ENCODE results near the gene ETV7. TPM values are rescaled to one million over a fixed set of nuclear protein-coding genes. Genes with fewer than 3 reads are reported as not detected.

Gene ETV7
- total RNA-seq, 6 experiments from 2014 or later: 0.20 to 0.32 (median 0.24) TPM; not detected in 2

DNA sequence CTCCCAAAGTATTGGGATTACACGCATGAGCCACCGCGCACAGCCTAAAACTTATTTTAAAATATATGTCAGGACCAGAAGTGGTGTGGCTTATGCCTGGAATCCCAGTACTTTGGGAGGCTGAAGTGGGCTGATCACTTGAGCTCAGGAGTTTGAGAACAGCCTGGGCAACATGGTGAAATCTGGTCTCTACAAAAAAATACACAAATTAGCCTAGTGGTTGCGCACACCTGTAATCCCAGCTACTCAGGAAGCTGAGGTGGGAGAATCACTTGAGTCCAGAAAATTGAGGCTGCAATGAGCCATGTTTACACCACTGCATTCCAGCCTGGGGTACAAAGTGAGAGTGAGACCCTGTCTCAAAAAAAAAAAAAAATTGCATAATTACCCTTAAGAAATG is 41.4 kb upstream of the ETV7 start:
- Mint-ChIP-seq H3K4me3 (no peak overlapping the region), H3K36me3 (ENCODE audit: low read depth) (peaks cover 6% of the 10 kb centered on the region), H3K27ac (no peak overlapping the region), H3K4me1 (ENCODE audit: low read depth) (peaks cover 51% of the 10 kb centered on the region), H3K27me3 (ENCODE audit: insufficient read depth) (no peaks in the 10 kb centered on the region), H3K9me3 (peaks cover 6% of the 10 kb centered on the region; the same call in 1 of the 2 replicates)
- no peak for DNase-seq
- TF ChIP-seq, protein P1, sequence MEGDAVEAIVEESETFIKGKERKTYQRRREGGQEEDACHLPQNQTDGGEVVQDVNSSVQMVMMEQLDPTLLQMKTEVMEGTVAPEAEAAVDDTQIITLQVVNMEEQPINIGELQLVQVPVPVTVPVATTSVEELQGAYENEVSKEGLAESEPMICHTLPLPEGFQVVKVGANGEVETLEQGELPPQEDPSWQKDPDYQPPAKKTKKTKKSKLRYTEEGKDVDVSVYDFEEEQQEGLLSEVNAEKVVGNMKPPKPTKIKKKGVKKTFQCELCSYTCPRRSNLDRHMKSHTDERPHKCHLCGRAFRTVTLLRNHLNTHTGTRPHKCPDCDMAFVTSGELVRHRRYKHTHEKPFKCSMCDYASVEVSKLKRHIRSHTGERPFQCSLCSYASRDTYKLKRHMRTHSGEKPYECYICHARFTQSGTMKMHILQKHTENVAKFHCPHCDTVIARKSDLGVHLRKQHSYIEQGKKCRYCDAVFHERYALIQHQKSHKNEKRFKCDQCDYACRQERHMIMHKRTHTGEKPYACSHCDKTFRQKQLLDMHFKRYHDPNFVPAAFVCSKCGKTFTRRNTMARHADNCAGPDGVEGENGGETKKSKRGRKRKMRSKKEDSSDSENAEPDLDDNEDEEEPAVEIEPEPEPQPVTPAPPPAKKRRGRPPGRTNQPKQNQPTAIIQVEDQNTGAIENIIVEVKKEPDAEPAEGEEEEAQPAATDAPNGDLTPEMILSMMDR (IDR thresholded peaks at IDR 0.05): peak; percentile 52

DNA sequence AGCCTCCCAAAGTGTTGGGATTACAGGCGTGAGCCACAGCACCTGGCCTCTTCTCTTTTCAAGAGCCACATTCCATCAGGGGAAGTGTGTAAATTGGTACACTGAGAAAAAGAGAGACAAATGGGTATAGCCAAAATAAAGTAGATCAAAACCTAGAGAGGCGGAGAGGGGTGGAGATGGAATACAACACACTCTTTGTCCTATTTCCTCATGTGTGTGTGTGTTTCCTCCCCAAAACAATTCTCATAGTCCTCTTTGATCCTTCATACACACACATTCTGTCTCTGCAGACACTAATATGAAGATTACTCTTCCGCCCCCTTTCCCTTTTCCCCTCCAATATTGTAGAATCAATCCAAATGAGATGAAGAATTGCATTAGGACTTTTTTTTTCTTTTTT is 39.2 kb upstream of the ETV7 start:
- TF ChIP-seq, protein P1 (IDR thresholded peaks at IDR 0.05): no peak
- no peak for DNase-seq
- Mint-ChIP-seq H3K27me3 (ENCODE audit: insufficient read depth) (no peaks in the 10 kb centered on the region), H3K36me3 (ENCODE audit: low read depth) (no peaks in the 10 kb centered on the region), H3K4me3 (no peak overlapping the region), H3K27ac (no peak overlapping the region), H3K9me3 (no peaks in the 10 kb centered on the region), H3K4me1 (ENCODE audit: low read depth) (peaks cover 48% of the 10 kb centered on the region)

DNA sequence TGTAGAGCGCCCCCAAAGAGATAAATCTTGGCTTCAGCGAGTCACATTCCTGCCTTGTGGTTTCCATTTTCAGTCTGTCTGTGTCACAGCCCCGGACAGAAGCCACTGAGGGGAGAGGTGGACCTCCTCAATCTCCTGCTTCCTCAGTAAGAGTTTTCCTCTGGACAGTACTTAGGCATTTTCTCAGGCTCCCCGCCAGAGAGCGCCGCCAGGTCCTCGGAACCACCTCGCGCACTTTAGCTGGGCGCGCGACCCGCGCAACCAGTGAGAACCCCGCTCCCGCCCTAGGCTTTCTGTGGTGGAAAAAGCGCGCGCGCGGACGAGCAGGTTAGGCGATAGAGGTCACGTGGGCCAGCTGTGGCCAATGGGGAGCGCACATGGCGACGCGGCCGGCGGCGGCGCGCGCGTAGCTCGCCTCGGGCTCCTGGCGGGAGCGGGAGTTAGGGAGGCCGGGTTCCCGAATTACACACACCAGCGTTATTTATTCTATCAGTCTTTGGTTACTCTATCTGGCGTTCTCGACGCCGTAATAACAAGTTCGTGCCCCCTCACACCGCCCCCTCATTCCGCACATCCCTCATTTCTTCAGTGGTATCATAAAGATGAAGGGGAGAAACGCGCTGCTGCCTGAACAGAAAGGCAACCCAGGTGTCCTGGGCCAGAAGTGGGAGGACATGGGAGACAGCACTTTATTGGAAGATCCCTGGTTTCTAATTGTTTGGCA is 35.8 kb upstream of the ETV7 start:
- peaks cover 30% of the 10 kb centered on the region for H3K4me1 Mint-ChIP-seq (ENCODE audit: low read depth)
- H3K27me3 Mint-ChIP-seq (ENCODE audit: insufficient read depth): no peaks in the 10 kb centered on the region
- TF ChIP-seq, protein P1 (IDR thresholded peaks at IDR 0.05): peak; percentile 81
- no peaks in the 10 kb centered on the region for H3K9me3 Mint-ChIP-seq
- peak; percentile 98 for DNase-seq
- H3K27ac Mint-ChIP-seq: peak overlapping the region; percentile 77
- H3K4me3 Mint-ChIP-seq: peak overlapping the region; percentile 84
- no peaks in the 10 kb centered on the region for H3K36me3 Mint-ChIP-seq (ENCODE audit: low read depth)

DNA sequence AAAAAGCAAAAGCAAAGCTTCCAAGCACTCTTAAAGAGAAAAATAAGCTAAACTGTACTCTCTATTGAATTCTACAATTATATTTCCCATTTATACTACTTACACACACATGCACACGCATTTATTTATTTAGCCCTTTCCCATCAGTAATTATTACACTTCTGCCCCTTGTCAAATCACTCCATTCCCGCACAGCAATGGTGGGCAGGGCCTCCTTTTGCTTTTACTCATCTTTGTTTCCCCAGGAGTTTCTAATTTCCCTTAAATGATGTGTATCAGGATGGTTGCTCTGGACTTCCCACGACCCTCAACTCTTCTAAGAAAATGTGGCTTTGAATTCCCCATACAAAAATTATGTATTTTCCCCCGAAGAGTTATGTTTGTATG is 35.2 kb upstream of the ETV7 start:
- peak overlapping the region; percentile 84 for H3K4me3 Mint-ChIP-seq
- TF ChIP-seq, protein P1 (IDR thresholded peaks at IDR 0.05): no peak
- peak overlapping the region; percentile 77 for H3K27ac Mint-ChIP-seq
- no peaks in the 10 kb centered on the region for H3K9me3 Mint-ChIP-seq
- no peaks in the 10 kb centered on the region for H3K36me3 Mint-ChIP-seq (ENCODE audit: low read depth)
- no peaks in the 10 kb centered on the region for H3K27me3 Mint-ChIP-seq (ENCODE audit: insufficient read depth)
- H3K4me1 Mint-ChIP-seq (ENCODE audit: low read depth): peaks cover 25% of the 10 kb centered on the region
- no peak for DNase-seq

DNA sequence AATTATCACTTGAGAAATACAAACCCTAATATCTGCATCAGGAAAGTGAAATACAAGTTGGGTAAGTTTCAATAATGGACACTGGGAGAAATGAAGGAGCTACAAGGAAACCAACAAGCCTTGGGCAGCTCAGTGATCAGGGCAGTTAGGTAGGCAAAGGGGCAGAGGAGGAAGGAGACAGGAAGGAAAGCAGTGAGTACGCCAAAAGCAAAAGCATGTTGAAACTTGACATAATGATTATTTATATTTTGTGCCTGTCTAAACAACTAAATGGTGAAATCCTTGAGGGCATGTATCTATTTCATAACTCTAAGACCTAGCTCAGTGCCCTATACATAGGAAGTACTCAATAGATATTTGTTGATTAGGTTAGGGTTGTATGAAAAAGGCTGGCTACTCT is 31.8 kb upstream of the ETV7 start:
- H3K9me3 Mint-ChIP-seq: no peaks in the 10 kb centered on the region
- no peak overlapping the region for H3K4me3 Mint-ChIP-seq
- peaks cover 24% of the 10 kb centered on the region for H3K4me1 Mint-ChIP-seq (ENCODE audit: low read depth)
- H3K27me3 Mint-ChIP-seq (ENCODE audit: insufficient read depth): no peaks in the 10 kb centered on the region
- TF ChIP-seq, protein P1 (IDR thresholded peaks at IDR 0.05): no peak
- H3K36me3 Mint-ChIP-seq (ENCODE audit: low read depth): no peaks in the 10 kb centered on the region
- H3K27ac Mint-ChIP-seq: no peak overlapping the region
- no peak for DNase-seq
